ENCODE data around the gene ASB3. TPM values are rescaled to one million over a fixed set of nuclear protein-coding genes. Genes with fewer than 3 reads are reported as not detected.

ASB3 gene
- total and polyA plus RNA-seq, 9 of the 15 experiments (the other 6 are each of a cell fraction or from before 2014, with no cell fraction given) = 13.6 to 35.3 (median 18.7) TPM

- TF ChIP-seq ZHX1 (conservative IDR thresholded peaks at IDR 0.05; ENCODE audit: low read length) (no peak), NONO (IDR thresholded peaks at IDR 0.05; ENCODE audit: low read depth in 2 of 2, low read length in 1 of 2) (no peak), CCNT2 (IDR thresholded peaks at IDR 0.05; ENCODE audit: borderline replicate concordance, extremely low read depth, insufficient read length, low read depth, low read length) (no peak), HLTF (IDR thresholded peaks at IDR 0.05) (no peak)
Measured at GRCh38 chr2:53654396-53654795, 132.4 kb downstream of the ASB3 start (continued).

- H3K36me3 ChIP-seq (ENCODE audit: control insufficient read depth, insufficient read depth, low read length) = no peaks in the 10 kb centered on the region
- intact Hi-C loops (cut with micrococcal nuclease) = no loop called here
- no peaks in the 10 kb centered on the region for H3K27me3 ChIP-seq (ENCODE audit: control insufficient read depth in 2 of 2, insufficient read depth in 2 of 2, low read length in 2 of 2)
- no peak for TF ChIP-seq TRIM28 (IDR thresholded peaks at IDR 0.05)
- TF ChIP-seq GTF2B (IDR thresholded peaks at IDR 0.05; ENCODE audit: extremely low read depth, insufficient read length) = no peak
- no peak for TF ChIP-seq CUX1 (CRISPR knock-in tag; IDR thresholded peaks at IDR 0.05)
- no peak for TF ChIP-seq STAT5A (IDR thresholded peaks at IDR 0.05; ENCODE audit: borderline replicate concordance, low read length)
- no peak for TF ChIP-seq ZNF24 (IDR thresholded peaks at IDR 0.05)
- TF ChIP-seq ZBTB12 (CRISPR knock-in tag; IDR thresholded peaks at IDR 0.05) = no peak
- no peak for TF ChIP-seq MAX (CRISPR knock-in tag; IDR thresholded peaks at IDR 0.05)
- no peak for TF ChIP-seq COPS2 (conservative IDR thresholded peaks at IDR 0.05)
Measured at GRCh38 chr2:53652131-53652530, 134.6 kb downstream of the ASB3 start.

More at GRCh38 chr2:53652131-53652530, 134.6 kb downstream of the ASB3 start:
- ChIA-PET POLR2A (no interaction called here), CTCF (ENCODE audit: low intra/inter-chr PET ratio) (no interaction called here)
- H3K4me2 ChIP-seq (ENCODE audit: insufficient read depth, low read length) = no peak overlapping the region
- BruUV-seq (replicated peaks) = no TSS peak
- in situ Hi-C loops (cut with MboI) = no loop called here
- no peak overlapping the region for H3K4me3 ChIP-seq
- H2AFZ ChIP-seq (ENCODE audit: low read depth, low read length) = no peak overlapping the region
- FAIRE-seq (no peak), ATAC-seq (no peak), DNase-seq (ENCODE audit: extremely low read depth in 1 of 4, low spot score in 3 of 4) (no peak)
- H3K27ac ChIP-seq (ENCODE audit: extremely low read depth, low read depth, low read length) = no peak overlapping the region
- no peaks in the 10 kb centered on the region for H4K20me1 ChIP-seq (replicated peaks; ENCODE audit: control insufficient read depth, insufficient read depth, low read length)
- no peaks in the 10 kb centered on the region for H3K4me1 ChIP-seq (replicated peaks in 1 of 2; ENCODE audit: control insufficient read depth in 2 of 2, insufficient read depth in 2 of 2, low read length in 2 of 2)
- no peaks in the 10 kb centered on the region for H3K9me1 ChIP-seq (ENCODE audit: control insufficient read depth, insufficient read depth, low read length)
- no peaks in the 10 kb centered on the region for H3K79me2 ChIP-seq (ENCODE audit: control insufficient read depth, insufficient read depth, low read length)
- 35% methylated on average over 2 of the region's 2 CpGs for WGBS (ENCODE audit: insufficient coverage, low coverage, missing lambda C conversion rate)
- H3K9me3 ChIP-seq (replicated peaks; ENCODE audit: control insufficient read depth, insufficient read depth, low read depth, low read length) = no peaks in the 10 kb centered on the region
- no peak overlapping the region for H3K9ac ChIP-seq (ENCODE audit: insufficient read depth in 1 of 2, low read depth in 2 of 2, low read length in 2 of 2)
